Activated CD8-positive, alpha-beta T cell treated with anti-CD3 and anti-CD28 coated beads for 36 hours (primary cell): ENCODE measurements around the gene JAML. TPM values are rescaled to one million over a fixed set of nuclear protein-coding genes. Genes with fewer than 3 reads are reported as not detected.

Experiments used
- ATAC-seq: fragments of 200-7000 bp; cut with Tn5 transposase; one replicate; pipeline ENCODE4 v1.10.0; 2021; ENCODE audit warnings: mild to moderate bottlenecking, moderate library complexity
- CTCF ChIA-PET: fragments of 350-600 bp; sonication (Branson Sonifier 250); formaldehyde crosslinking; loops from one replicate; lab custom pipeline; 2021; ENCODE audit warnings: antibody characterized with exemption; lab: Charles Lee
- POLR2A ChIA-PET: fragments of 350-600 bp; sonication (Branson Sonifier 250); formaldehyde crosslinking; loops from one replicate; lab custom pipeline; 2021; ENCODE audit warnings: antibody characterized with exemption; lab: Charles Lee
- DNase-seq: peaks from one replicate; pipeline ENCODE4 v3.0.0-alpha.2; 2020
- H3K27ac Mint-ChIP-seq: one replicate; pipeline ENCODE4 v1.8.0; 2021; ENCODE audit warnings: mild to moderate bottlenecking, mixed read lengths
- H3K27me3 Mint-ChIP-seq: one replicate; pipeline ENCODE4 v1.8.0; 2021; ENCODE audit warnings: mixed read lengths
- H3K36me3 Mint-ChIP-seq: one replicate; pipeline ENCODE4 v1.8.0; 2021; ENCODE audit warnings: low read depth, mixed read lengths
- H3K4me1 Mint-ChIP-seq: one replicate; pipeline ENCODE4 v1.8.0; 2021; ENCODE audit warnings: low read depth, mixed read lengths
- H3K4me3 Mint-ChIP-seq: one replicate; pipeline ENCODE4 v1.8.0; 2021; ENCODE audit warnings: mild to moderate bottlenecking, moderate library complexity, mixed read lengths
- H3K9me3 Mint-ChIP-seq: one replicate; pipeline ENCODE4 v1.8.0; 2021; ENCODE audit warnings: mixed read lengths
- CTCF ChIP-seq: fragments of 200-600 bp; IDR thresholded peaks from one replicate; pipeline ENCODE4 v1.8.0; 2022; ENCODE audit warnings: antibody characterized with exemption, mild to moderate bottlenecking
- intact Hi-C: fragments of 100-400 bp; cut with micrococcal nuclease; formaldehyde crosslinking; loops from one replicate; pipeline ENCODE4 v1.10.0; 2022
- total RNA-seq, 2 experiments: library from RNA; stranded (reverse); gene quantifications; one replicate each; pipeline ENCODE4 v1.2.3, GENCODE V29; 2021

Gene JAML
- total RNA-seq, 2 experiments from 2014 or later, result 236 to 251 TPM

DNA sequence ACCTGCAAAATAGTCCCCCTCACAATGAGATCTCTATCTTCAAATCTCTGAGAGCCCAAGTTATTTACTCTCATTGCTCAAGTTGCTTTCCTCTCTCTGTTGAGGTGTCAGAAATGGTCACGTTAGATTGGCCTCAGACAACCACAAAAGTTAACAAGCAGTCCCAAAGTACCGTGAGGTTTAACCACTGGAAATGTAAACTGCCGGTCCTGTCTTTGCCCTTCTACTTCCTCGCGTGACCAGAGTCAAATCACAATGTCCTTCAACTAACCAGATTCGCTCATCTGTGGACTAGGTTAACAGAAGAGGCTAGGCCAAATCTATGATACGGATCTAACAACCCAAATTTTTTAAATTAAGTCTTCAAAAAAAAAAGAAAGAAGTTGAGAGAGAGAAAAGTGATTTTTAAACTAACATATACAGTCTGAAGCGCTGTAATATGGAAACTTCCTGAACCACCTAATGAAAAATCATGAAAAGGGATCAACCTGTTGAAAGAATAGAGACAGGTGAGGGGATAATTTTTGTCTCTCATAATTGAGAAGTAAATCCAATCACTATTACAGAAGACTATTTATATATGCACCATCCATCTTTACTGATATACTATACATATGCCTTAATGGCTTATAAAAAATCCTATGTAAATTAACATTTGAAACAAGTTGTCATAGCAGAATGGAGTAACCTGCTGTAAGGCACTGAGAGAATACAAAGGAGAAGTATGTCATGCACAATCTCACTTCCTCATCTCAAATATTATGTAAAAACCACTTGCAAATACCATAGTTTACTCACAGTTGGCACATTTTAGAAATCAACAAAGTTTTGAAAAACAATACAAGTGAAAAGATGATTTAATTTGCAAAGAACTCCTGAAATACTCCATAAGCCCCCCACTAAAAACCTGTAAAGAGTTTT, 3.3 kb upstream of the JAML start:
- H3K27me3 Mint-ChIP-seq, result no peaks in the 10 kb centered on the region
- peaks cover 39% of the 10 kb centered on the region for H3K4me1 Mint-ChIP-seq
- H3K9me3 Mint-ChIP-seq, result peaks cover 11% of the 10 kb centered on the region
- ChIA-PET CTCF (interaction anchor here (1.0 to 4.3 kb wide), 3 partner anchors 10 to 30 kb away, joined by 3 to 41 read pairs (median 7); no protein-coding TSS in a partner anchor), POLR2A (interaction anchor here (1.2 to 19.8 kb wide), 10 partner anchors 9 to 118 kb away, joined by 3 to 364 read pairs (median 66); partner anchors contain the start of genes CD3E and MPZL3)
- H3K4me3 Mint-ChIP-seq, result peak overlapping the region; percentile 52
- DNase-seq (peak; percentile 60), ATAC-seq (peak; percentile 2)
- no peak overlapping the region for H3K27ac Mint-ChIP-seq
- TF ChIP-seq CTCF, result no peak
- peaks cover 60% of the 10 kb centered on the region for H3K36me3 Mint-ChIP-seq
- intact Hi-C loops, result loop anchor here (2.0 kb wide), 1 partner anchor 13 kb away; no protein-coding TSS in a partner anchor

DNA sequence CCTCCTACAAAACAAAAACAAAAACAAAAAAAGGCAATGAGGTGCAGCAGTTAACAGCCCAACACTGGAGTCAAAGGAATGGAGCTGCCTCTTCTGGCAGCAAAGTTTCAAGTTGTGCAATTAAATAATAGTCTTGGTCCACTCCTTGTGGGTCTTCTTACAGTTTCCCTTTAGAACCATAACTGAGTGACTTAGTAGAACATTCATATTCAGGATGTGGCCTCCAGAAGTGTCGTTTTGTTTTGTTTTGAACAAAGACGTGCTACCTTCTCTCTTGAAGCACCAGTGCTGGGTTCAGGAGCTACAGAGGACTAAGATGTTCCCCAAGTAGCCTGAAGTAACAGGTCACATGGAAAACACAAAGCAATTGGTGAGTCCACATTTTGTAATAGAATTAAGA, 2.0 kb upstream of the JAML start:
- POLR2A ChIA-PET, result interaction anchor here (0.6 to 19.8 kb wide), 11 partner anchors 10 to 119 kb away, joined by 3 to 364 read pairs (median 14); partner anchors contain the start of genes CD3E and MPZL3
- Mint-ChIP-seq H3K27ac (no peak overlapping the region), H3K4me3 (peak overlapping the region; percentile 52), H3K4me1 (peaks cover 45% of the 10 kb centered on the region), H3K36me3 (peaks cover 64% of the 10 kb centered on the region), H3K27me3 (no peaks in the 10 kb centered on the region), H3K9me3 (peaks cover 11% of the 10 kb centered on the region)
- TF ChIP-seq CTCF, result no peak
- peak; percentile 19 for ATAC-seq
- intact Hi-C loops, result loop anchor here (2.0 kb wide), 1 partner anchor 14 kb away; no protein-coding TSS in a partner anchor
- CTCF ChIA-PET, result interaction anchor here (0.8 to 4.3 kb wide), 11 partner anchors 9 to 115 kb away, joined by 3 to 41 read pairs (median 6); partner anchors contain the start of gene CD3D
- peak; percentile 37 for DNase-seq

DNA sequence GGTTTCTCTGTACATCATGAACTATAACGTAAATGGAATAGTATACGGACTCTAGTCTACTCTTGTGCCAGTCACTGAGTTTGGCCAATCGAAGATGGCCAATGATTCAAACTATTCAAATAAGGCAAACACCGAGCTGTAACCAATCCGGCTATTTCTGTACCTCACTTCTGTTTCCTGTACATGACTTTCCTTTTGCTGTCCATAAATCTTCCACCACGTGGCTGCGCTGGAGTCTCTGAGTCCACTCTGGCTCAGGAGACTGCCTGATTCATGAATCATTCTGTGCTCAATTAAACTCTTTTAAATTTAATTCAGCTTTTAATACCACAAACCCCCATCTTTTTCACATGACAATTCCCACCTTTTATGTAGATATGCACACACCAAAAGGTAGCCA, 1.5 kb upstream of the JAML start:
- H3K4me3 Mint-ChIP-seq, result peak overlapping the region; percentile 52
- DNase-seq, result peak; percentile 71
- peaks cover 50% of the 10 kb centered on the region for H3K4me1 Mint-ChIP-seq
- POLR2A ChIA-PET, result interaction anchor here (0.7 to 19.8 kb wide), 14 partner anchors 8 to 80 kb away, joined by 3 to 364 read pairs (median 10); partner anchors contain the start of genes CD3E and MPZL3
- ATAC-seq, result no peak
- CTCF ChIA-PET, result interaction anchor here (0.6 to 4.3 kb wide), 14 partner anchors 9 to 116 kb away, joined by 3 to 41 read pairs (median 6); partner anchors contain the start of gene CD3D
- no peak overlapping the region for H3K27ac Mint-ChIP-seq
- H3K27me3 Mint-ChIP-seq, result no peaks in the 10 kb centered on the region
- intact Hi-C loops, result loop anchor here (2.0 kb wide), 1 partner anchor 15 kb away; no protein-coding TSS in a partner anchor
- peaks cover 69% of the 10 kb centered on the region for H3K36me3 Mint-ChIP-seq
- no peak for TF ChIP-seq CTCF
- H3K9me3 Mint-ChIP-seq, result peaks cover 11% of the 10 kb centered on the region

DNA sequence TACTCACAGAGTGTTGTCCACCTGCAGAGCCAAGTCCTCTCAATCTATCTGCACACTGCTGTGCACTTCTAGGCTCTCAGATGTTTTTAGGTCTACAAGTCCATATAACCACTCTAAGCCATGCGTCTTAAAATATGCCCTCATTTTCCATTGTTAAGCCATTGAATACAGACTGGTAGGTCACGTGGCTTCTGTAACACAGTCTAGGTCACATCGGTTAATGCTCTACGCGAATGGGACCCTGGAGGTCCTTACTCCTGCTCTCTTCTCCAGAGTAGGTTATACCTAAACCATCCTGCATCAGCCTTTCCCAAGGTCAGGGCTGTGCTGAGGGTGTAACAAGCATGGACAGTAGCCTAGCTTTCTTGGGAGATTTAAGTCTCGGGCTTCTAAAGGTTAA, 819 bp downstream of the JAML start:
- intact Hi-C loops, result loop anchor here (2.0 kb wide), 1 partner anchor 23 kb away; no protein-coding TSS in a partner anchor
- Mint-ChIP-seq H3K9me3 (peaks cover 11% of the 10 kb centered on the region), H3K4me3 (peak overlapping the region; percentile 96), H3K27ac (no peak overlapping the region), H3K27me3 (no peaks in the 10 kb centered on the region), H3K36me3 (peaks cover 92% of the 10 kb centered on the region), H3K4me1 (peaks cover 71% of the 10 kb centered on the region)
- ATAC-seq (peak; percentile 44), DNase-seq (peak; percentile 65)
- CTCF ChIA-PET, result interaction anchor here (0.9 to 4.3 kb wide), 12 partner anchors 8 to 88 kb away, joined by 3 to 41 read pairs (median 5); no protein-coding TSS in a partner anchor
- POLR2A ChIA-PET, result interaction anchor here (0.6 to 19.8 kb wide), 17 partner anchors 9 to 388 kb away, joined by 3 to 364 read pairs (median 14); partner anchors contain the start of genes CD3D, CD3E, MPZL2 and MPZL3
- TF ChIP-seq CTCF, result no peak
